ENCODE measurements around the gene RAI1.
"Not testable (repeated sequence)": the region's sequence is repeated elsewhere in the genome, so short reads cannot be mapped to it uniquely, and the experiment has no call there.

The RAI1 gene

GRCh38 chr17:17680477-17681186, 626 bp upstream of the RAI1 start:
- FAIRE-seq = no peak

GRCh38 chr17:17681744-17682292, 560 bp downstream of the RAI1 start:
- FAIRE-seq = no peak

GRCh38 chr17:17682293-17682736, 1.1 kb downstream of the RAI1 start:
- no peak for FAIRE-seq

- no peak for FAIRE-seq
Measured at GRCh38 chr17:17682737-17683680, 1.8 kb downstream of the RAI1 start.

- FAIRE-seq = no peak
Measured at GRCh38 chr17:17683710-17684365, 2.6 kb downstream of the RAI1 start.

GRCh38 chr17:17684906-17685774, 3.9 kb downstream of the RAI1 start:
- no peak for FAIRE-seq

GRCh38 chr17:17685775-17686291, 4.6 kb downstream of the RAI1 start:
- no peak for FAIRE-seq

- FAIRE-seq = no peak
Measured at GRCh38 chr17:17689312-17689711, 8.1 kb downstream of the RAI1 start.

- not testable (repeated sequence) for FAIRE-seq
Measured at GRCh38 chr17:17690233-17690632, 9.0 kb downstream of the RAI1 start.

- FAIRE-seq = no peak
Measured at GRCh38 chr17:17691468-17692263, 10.4 kb downstream of the RAI1 start.

GRCh38 chr17:17692353-17693252, 11.3 kb downstream of the RAI1 start:
- FAIRE-seq = no peak

GRCh38 chr17:17693253-17694168, 12.3 kb downstream of the RAI1 start:
- FAIRE-seq = no peak

- no peak for FAIRE-seq
Measured at GRCh38 chr17:17694169-17695081, 13.2 kb downstream of the RAI1 start.

GRCh38 chr17:17696085-17696484, 14.8 kb downstream of the RAI1 start:
- FAIRE-seq = no peak

- FAIRE-seq = no peak
Measured at GRCh38 chr17:17696882-17697633, 15.8 kb downstream of the RAI1 start.

- no peak for FAIRE-seq
Measured at GRCh38 chr17:17698371-17698770, 17.1 kb downstream of the RAI1 start.

GRCh38 chr17:17698869-17699351, 17.7 kb downstream of the RAI1 start:
- no peak for FAIRE-seq

Measured in TTC549 (cell line).